ENCODE results near the gene SESN3. TPM values are rescaled to one million over a fixed set of nuclear protein-coding genes. Genes with fewer than 3 reads are reported as not detected.
"Not testable (repeated sequence)": the region's sequence is repeated elsewhere in the genome, so short reads cannot be mapped to it uniquely, and the experiment has no call there.

The SESN3 gene
- polyA plus RNA-seq, 4 donors: 3.5 to 60.1 (median 5.3) TPM

DNA sequence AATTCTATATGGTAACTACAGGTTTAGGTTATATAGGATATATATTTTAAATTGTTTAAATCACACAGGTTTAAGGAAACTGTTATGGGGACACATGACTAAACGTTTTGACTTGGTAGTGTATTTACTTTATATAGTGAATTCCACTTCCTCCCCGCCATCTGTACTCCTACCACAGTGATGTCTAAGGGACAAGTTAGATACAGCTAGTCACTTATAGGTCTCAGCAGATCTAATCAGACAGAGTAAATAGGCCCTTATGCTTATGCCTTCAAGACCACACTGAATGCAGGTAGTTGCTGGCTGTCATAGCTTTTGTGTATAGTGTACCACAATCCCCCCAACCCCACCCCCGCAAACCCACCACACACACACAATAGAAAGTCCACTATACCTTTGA lies 8.2 kb downstream of the SESN3 start:
- H3K27ac ChIP-seq (ENCODE audit: low read depth in 1 of 3, low read length in 2 of 3): no peak overlapping the region
- WGBS, 3 donors: 67 to 79% (median 75%) methylated on average over 3 of the region's 3 CpGs
- no peaks in the 10 kb centered on the region for H3K9me3 ChIP-seq (ENCODE audit: control insufficient read depth in 2 of 2, insufficient read depth in 1 of 2, low read depth in 1 of 2, low read length in 1 of 2)
- DNase-seq (no peak), FAIRE-seq (no peak)
- no peak overlapping the region for H3K4me3 ChIP-seq (ENCODE audit: low read depth in 1 of 3, low read length in 3 of 3)
- no peaks in the 10 kb centered on the region for H3K4me1 ChIP-seq (ENCODE audit: control insufficient read depth in 3 of 3, insufficient read depth in 2 of 3, low read depth in 1 of 3, low read length in 2 of 3)
- H3K27me3 ChIP-seq (ENCODE audit: control insufficient read depth in 3 of 3, insufficient read depth in 3 of 3, low read length in 3 of 3): no peaks in the 10 kb centered on the region
- H3K36me3 ChIP-seq (ENCODE audit: control insufficient read depth in 3 of 3, insufficient read depth in 2 of 3, low read depth in 1 of 3, low read length in 3 of 3): peaks cover 0 to 9% (median 0%) of the 10 kb centered on the region in 3 donors

DNA sequence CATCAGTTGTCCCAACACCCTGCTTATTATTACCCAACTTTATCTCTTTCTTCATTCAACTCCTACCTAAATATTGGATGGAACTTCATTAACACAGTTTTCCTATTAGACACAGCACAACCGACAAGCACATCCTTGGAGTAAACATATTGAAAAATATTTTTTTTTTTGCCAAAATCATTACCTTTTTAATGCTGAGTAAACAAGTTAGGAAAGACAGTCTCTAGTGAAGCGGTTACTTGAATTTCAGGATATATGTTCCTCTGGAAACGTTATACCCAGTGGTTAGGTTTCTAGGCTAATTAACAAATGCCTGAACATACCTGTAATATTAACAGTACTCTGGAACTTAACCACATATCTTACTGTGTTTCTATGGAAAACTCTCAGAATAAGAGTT lies 11.4 kb downstream of the SESN3 start:
- no peaks in the 10 kb centered on the region for H3K9me3 ChIP-seq (ENCODE audit: control insufficient read depth in 2 of 2, insufficient read depth in 1 of 2, low read depth in 1 of 2, low read length in 1 of 2)
- H3K4me3 ChIP-seq (ENCODE audit: low read depth in 1 of 3, low read length in 3 of 3): no peak overlapping the region
- no peak for DNase-seq
- no peaks in the 10 kb centered on the region for H3K27me3 ChIP-seq (ENCODE audit: control insufficient read depth in 3 of 3, insufficient read depth in 3 of 3, low read length in 3 of 3)
- no peak for FAIRE-seq
- 93 to 95% (median 93%) methylated on average over 3 of the region's 3 CpGs for WGBS, 3 donors
- H3K27ac ChIP-seq (ENCODE audit: low read depth in 1 of 3, low read length in 2 of 3): no peak overlapping the region
- H3K4me1 ChIP-seq (ENCODE audit: control insufficient read depth in 3 of 3, insufficient read depth in 2 of 3, low read depth in 1 of 3, low read length in 2 of 3): no peaks in the 10 kb centered on the region
- peaks cover 0 to 9% (median 0%) of the 10 kb centered on the region in 3 donors for H3K36me3 ChIP-seq (ENCODE audit: control insufficient read depth in 3 of 3, insufficient read depth in 2 of 3, low read depth in 1 of 3, low read length in 3 of 3)

DNA sequence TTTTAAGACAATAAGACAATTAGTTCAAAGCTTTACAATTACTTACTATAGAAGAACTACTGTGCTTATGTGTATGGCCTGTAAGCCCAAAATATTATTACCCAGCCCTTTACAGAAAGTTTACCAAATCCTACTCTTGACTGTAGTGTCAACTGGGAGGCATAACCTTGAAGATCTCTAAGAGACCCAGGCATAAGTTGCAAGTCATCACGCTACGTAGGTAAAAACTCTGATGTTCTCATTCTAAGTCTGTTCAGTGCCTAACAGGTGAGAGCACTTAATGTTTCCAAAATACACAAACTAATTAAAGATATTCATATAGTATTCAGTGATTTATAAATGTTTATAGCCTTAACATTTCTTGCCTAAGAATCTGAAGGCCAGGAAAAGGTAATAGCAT lies 12.9 kb downstream of the SESN3 start:
- Histone ChIP-seq H3K27ac (ENCODE audit: low read depth in 1 of 3, low read length in 2 of 3) (no peak overlapping the region), H3K9me3 (ENCODE audit: control insufficient read depth in 2 of 2, insufficient read depth in 1 of 2, low read depth in 1 of 2, low read length in 1 of 2) (no peaks in the 10 kb centered on the region), H3K4me1 (ENCODE audit: control insufficient read depth in 3 of 3, insufficient read depth in 2 of 3, low read depth in 1 of 3, low read length in 2 of 3) (no peaks in the 10 kb centered on the region), H3K4me3 (ENCODE audit: low read depth in 1 of 3, low read length in 3 of 3) (no peak overlapping the region), H3K27me3 (ENCODE audit: control insufficient read depth in 3 of 3, insufficient read depth in 3 of 3, low read length in 3 of 3) (no peaks in the 10 kb centered on the region), H3K36me3 (ENCODE audit: control insufficient read depth in 3 of 3, insufficient read depth in 2 of 3, low read depth in 1 of 3, low read length in 3 of 3) (peaks cover 0 to 9% (median 0%) of the 10 kb centered on the region in 3 donors)
- WGBS, 3 donors: 96 to 100% (median 98%) methylated on average over 2 of the region's 2 CpGs
- FAIRE-seq (no peak), DNase-seq (no peak)

DNA sequence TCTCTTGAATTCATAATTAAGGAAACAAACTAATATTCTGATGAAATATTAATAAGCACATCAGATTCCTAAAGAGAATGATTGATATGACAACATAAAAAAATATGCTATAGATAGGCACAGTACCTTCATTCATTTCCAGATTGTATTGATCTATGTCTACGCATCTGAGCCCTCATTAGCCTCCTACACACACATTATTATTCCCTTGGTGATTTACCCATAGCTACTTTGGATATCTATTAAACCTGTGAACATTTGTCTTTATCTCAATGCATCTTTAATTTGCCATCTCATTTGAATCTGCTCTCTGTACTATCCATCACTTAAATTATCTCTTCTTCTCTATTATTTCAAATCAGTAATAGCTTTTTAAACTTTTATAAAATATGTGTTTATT lies 18.4 kb downstream of the SESN3 start:
- Histone ChIP-seq H3K9me3 (ENCODE audit: control insufficient read depth in 2 of 2, insufficient read depth in 1 of 2, low read depth in 1 of 2, low read length in 1 of 2) (no peaks in the 10 kb centered on the region), H3K4me3 (ENCODE audit: low read depth in 1 of 3, low read length in 3 of 3) (no peak overlapping the region), H3K36me3 (ENCODE audit: control insufficient read depth in 3 of 3, insufficient read depth in 2 of 3, low read depth in 1 of 3, low read length in 3 of 3) (peaks cover 0 to 5% (median 0%) of the 10 kb centered on the region in 3 donors), H3K27me3 (ENCODE audit: control insufficient read depth in 3 of 3, insufficient read depth in 3 of 3, low read length in 3 of 3) (no peaks in the 10 kb centered on the region), H3K27ac (ENCODE audit: low read depth in 1 of 3, low read length in 2 of 3) (no peak overlapping the region), H3K4me1 (ENCODE audit: control insufficient read depth in 3 of 3, insufficient read depth in 2 of 3, low read depth in 1 of 3, low read length in 2 of 3) (no peaks in the 10 kb centered on the region)
- DNase-seq (no peak), FAIRE-seq (no peak)
- 54 to 100% (median 94%) methylated on average over 1 of the region's 1 CpG for WGBS, 3 donors

DNA sequence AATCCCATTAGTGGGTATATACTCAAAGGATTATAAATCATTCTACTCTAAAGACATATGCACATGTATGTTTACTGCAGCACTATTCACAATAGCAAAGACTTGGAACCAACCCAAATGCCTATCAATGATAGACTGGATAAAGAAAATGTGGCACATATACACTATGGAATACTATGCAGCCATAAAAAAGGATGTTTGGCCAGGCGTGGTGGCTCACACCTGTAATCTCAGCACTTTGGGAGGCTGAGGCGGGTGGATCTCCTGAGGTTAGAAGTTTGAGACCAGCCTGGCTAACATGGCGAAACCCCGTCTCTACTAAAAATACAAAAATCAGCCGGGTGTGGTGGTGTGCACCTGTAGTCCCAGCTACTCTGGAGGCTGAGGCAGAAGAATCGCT lies 21.5 kb downstream of the SESN3 start:
- WGBS, 3 donors: 89 to 95% (median 90%) methylated on average over 6 of the region's 6 CpGs
- H3K27me3 ChIP-seq (ENCODE audit: control insufficient read depth in 3 of 3, insufficient read depth in 3 of 3, low read length in 3 of 3); H3K9me3 ChIP-seq (ENCODE audit: control insufficient read depth in 2 of 2, insufficient read depth in 1 of 2, low read depth in 1 of 2, low read length in 1 of 2); DNase-seq; H3K27ac ChIP-seq (ENCODE audit: low read depth in 1 of 3, low read length in 2 of 3); H3K36me3 ChIP-seq (ENCODE audit: control insufficient read depth in 3 of 3, insufficient read depth in 2 of 3, low read depth in 1 of 3, low read length in 3 of 3); H3K4me1 ChIP-seq (ENCODE audit: control insufficient read depth in 3 of 3, insufficient read depth in 2 of 3, low read depth in 1 of 3, low read length in 2 of 3); FAIRE-seq; H3K4me3 ChIP-seq (ENCODE audit: low read depth in 1 of 3, low read length in 3 of 3): not testable (repeated sequence)

DNA sequence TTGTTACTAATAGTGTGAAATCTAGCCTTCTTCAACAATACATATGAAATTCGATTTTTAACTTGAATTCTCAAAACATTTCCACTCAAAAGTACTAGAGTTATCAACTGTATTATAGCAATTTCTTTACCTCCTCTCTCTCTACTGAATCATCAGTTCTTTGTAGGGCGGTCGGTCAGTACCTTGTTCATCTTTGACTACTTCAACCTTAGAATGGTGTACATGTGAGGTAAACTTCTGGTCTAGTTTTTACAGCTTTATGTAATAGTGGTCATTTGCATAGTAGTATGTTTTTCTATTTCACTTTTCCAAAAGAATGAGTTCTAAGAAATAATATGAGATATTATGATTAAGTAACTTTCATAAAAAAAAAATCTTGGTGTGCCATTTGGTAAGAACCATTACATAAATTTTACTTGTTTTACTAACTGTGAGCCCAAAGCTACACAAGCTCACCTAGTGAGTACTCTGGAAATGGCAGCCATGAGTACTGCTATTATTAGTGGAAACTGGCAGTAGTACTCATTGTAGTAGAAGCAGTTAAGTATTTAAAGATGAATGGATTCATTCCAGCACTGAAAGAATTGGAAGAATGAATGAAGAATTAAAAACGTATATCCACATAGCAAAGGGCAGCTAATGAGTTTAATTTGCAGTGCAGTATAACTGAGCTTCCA lies 30.1 kb downstream of the SESN3 start:
- WGBS, 3 donors: 89 to 94% (median 92%) methylated on average over 4 of the region's 4 CpGs
- Histone ChIP-seq H3K36me3 (ENCODE audit: control insufficient read depth in 3 of 3, insufficient read depth in 2 of 3, low read depth in 1 of 3, low read length in 3 of 3) (no peaks in the 10 kb centered on the region), H3K9me3 (ENCODE audit: control insufficient read depth in 2 of 2, insufficient read depth in 1 of 2, low read depth in 1 of 2, low read length in 1 of 2) (no peaks in the 10 kb centered on the region), H3K4me1 (ENCODE audit: control insufficient read depth in 3 of 3, insufficient read depth in 2 of 3, low read depth in 1 of 3, low read length in 2 of 3) (no peaks in the 10 kb centered on the region), H3K27ac (ENCODE audit: low read depth in 1 of 3, low read length in 2 of 3) (no peak overlapping the region), H3K4me3 (ENCODE audit: low read depth in 1 of 3, low read length in 3 of 3) (no peak overlapping the region), H3K27me3 (ENCODE audit: control insufficient read depth in 3 of 3, insufficient read depth in 3 of 3, low read length in 3 of 3) (no peaks in the 10 kb centered on the region)
- no peak for FAIRE-seq
- no peak for DNase-seq

DNA sequence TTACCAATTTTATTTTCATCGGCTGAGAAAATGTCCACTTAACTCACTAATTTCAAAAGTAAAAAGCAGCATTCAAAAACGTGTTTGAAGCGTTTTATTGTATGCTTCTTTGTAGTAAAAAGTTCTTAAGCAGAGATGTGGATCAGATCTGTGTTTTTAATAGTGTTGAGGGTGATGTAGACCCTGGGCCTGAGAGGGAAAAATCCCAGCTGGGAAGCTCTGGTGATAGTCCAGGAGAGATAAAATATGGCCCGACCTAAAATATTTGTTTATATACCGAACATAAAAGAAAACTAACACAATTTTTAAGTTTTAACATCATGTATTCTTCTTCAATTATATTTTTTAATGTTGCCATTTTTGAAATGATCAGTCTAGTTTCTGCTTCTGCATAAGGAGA lies 35.2 kb downstream of the SESN3 start:
- FAIRE-seq (no peak), DNase-seq (no peak)
- no peaks in the 10 kb centered on the region for H3K27me3 ChIP-seq (ENCODE audit: control insufficient read depth in 3 of 3, insufficient read depth in 3 of 3, low read length in 3 of 3)
- no peaks in the 10 kb centered on the region for H3K36me3 ChIP-seq (ENCODE audit: control insufficient read depth in 3 of 3, insufficient read depth in 2 of 3, low read depth in 1 of 3, low read length in 3 of 3)
- 74 to 86% (median 84%) methylated on average over 5 of the region's 5 CpGs for WGBS, 3 donors
- no peak overlapping the region for H3K4me3 ChIP-seq (ENCODE audit: low read depth in 1 of 3, low read length in 3 of 3)
- no peaks in the 10 kb centered on the region for H3K4me1 ChIP-seq (ENCODE audit: control insufficient read depth in 3 of 3, insufficient read depth in 2 of 3, low read depth in 1 of 3, low read length in 2 of 3)
- H3K27ac ChIP-seq (ENCODE audit: low read depth in 1 of 3, low read length in 2 of 3): no peak overlapping the region
- no peaks in the 10 kb centered on the region for H3K9me3 ChIP-seq (ENCODE audit: control insufficient read depth in 2 of 2, insufficient read depth in 1 of 2, low read depth in 1 of 2, low read length in 1 of 2)

DNA sequence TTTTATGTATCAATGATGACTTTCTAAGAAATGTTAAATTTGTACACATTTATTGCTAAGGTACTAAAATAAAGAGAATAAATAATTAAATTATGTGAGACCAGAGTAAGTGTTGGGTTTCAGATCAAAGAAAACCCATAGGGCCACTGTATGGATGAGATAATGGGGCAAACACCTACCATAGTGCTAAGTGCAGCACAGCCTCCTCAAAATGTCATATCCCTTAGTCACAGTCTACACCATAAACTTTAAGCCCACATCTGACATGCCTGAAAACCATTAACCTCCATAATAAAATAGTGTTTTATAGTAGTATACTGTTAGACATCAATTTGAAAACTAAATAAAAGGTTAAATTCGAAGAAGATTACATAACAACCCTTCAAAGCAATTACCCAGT lies 37.5 kb downstream of the SESN3 start:
- no peaks in the 10 kb centered on the region for H3K4me1 ChIP-seq (ENCODE audit: control insufficient read depth in 3 of 3, insufficient read depth in 2 of 3, low read depth in 1 of 3, low read length in 2 of 3)
- no peaks in the 10 kb centered on the region for H3K27me3 ChIP-seq (ENCODE audit: control insufficient read depth in 3 of 3, insufficient read depth in 3 of 3, low read length in 3 of 3)
- no peaks in the 10 kb centered on the region for H3K9me3 ChIP-seq (ENCODE audit: control insufficient read depth in 2 of 2, insufficient read depth in 1 of 2, low read depth in 1 of 2, low read length in 1 of 2)
- DNase-seq: no peak
- H3K36me3 ChIP-seq (ENCODE audit: control insufficient read depth in 3 of 3, insufficient read depth in 2 of 3, low read depth in 1 of 3, low read length in 3 of 3): peaks cover 0 to 2% (median 0%) of the 10 kb centered on the region in 3 donors
- no peak overlapping the region for H3K4me3 ChIP-seq (ENCODE audit: low read depth in 1 of 3, low read length in 3 of 3)
- WGBS, 3 donors: 89 to 97% (median 90%) methylated on average over 1 of the region's 1 CpG
- FAIRE-seq: no peak
- H3K27ac ChIP-seq (ENCODE audit: low read depth in 1 of 3, low read length in 2 of 3): no peak overlapping the region

DNA sequence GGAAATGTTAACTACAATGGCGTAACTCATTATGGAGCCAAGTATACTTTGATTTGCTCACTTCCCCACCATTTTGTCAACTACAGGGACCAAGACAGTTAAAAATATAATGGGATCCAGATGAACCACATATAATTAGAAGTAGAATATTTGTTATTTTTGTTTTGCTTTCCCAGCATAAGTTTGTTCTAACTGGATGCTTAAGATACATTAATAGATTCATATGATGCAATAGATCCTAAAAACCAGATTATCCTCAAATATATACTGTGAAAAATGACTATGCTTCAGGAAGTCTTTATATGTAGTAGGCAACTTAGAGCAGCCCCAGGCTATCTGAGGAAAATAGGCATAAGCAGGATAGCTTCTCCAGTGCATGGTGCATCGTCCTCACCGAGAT lies 38.3 kb downstream of the SESN3 start:
- H3K4me1 ChIP-seq (ENCODE audit: control insufficient read depth in 3 of 3, insufficient read depth in 2 of 3, low read depth in 1 of 3, low read length in 2 of 3): no peaks in the 10 kb centered on the region
- no peak overlapping the region for H3K4me3 ChIP-seq (ENCODE audit: low read depth in 1 of 3, low read length in 3 of 3)
- no peaks in the 10 kb centered on the region for H3K27me3 ChIP-seq (ENCODE audit: control insufficient read depth in 3 of 3, insufficient read depth in 3 of 3, low read length in 3 of 3)
- H3K27ac ChIP-seq (ENCODE audit: low read depth in 1 of 3, low read length in 2 of 3): no peak overlapping the region
- 73 to 89% (median 78%) methylated on average over 3 of the region's 3 CpGs for WGBS, 3 donors
- FAIRE-seq (no peak), DNase-seq (no peak)
- peaks cover 0 to 2% (median 0%) of the 10 kb centered on the region in 3 donors for H3K36me3 ChIP-seq (ENCODE audit: control insufficient read depth in 3 of 3, insufficient read depth in 2 of 3, low read depth in 1 of 3, low read length in 3 of 3)
- no peaks in the 10 kb centered on the region for H3K9me3 ChIP-seq (ENCODE audit: control insufficient read depth in 2 of 2, insufficient read depth in 1 of 2, low read depth in 1 of 2, low read length in 1 of 2)
